Stimulated activated CD4-positive, alpha-beta T cell treated with anti-CD3 and anti-CD28 coated beads, Interleukin-1b, Interleukin-23, amount 100 ng/mL, for 4 hours (primary cell): Measurements from ENCODE around the gene MAU2.
"Not testable (repeated sequence)": the region's sequence is repeated elsewhere in the genome, so short reads cannot be mapped to it uniquely, and the experiment has no call there.

Experiments used
- DNase-seq, 2 donors: peaks; one replicate each; pipeline ENCODE4 v3.0.0-alpha.2; 2020; ENCODE audit warnings: low read depth in 2 of 2

The MAU2 gene

DNA sequence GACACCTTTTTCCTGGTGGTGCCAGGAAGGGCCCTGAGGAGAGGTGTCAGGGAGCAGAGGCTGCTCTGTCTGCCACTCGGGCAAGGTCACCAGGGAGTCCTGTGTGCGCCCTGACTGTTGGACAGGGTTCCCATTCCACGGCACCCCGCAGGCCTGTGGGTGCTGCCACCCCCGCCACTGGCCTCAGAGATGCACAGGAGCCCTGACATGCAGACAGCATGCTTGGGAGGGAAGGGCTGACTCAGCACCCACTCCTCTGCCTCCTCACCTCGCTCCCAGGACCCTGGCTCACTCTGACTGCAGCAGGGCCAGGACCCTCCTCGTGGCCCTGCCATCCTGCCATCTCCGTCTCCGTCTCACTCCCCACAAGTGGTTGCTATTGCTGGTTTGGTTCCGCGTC is 25.3 kb downstream of the MAU2 start:
- DNase-seq = no peak

- DNase-seq = no peak
These were observed 26.9 kb downstream of the MAU2 start for GRCh38 chr19:19347401-19348110.

- DNase-seq = no peak
These were observed 27.6 kb downstream of the MAU2 start for GRCh38 chr19:19348266-19348665.

DNA sequence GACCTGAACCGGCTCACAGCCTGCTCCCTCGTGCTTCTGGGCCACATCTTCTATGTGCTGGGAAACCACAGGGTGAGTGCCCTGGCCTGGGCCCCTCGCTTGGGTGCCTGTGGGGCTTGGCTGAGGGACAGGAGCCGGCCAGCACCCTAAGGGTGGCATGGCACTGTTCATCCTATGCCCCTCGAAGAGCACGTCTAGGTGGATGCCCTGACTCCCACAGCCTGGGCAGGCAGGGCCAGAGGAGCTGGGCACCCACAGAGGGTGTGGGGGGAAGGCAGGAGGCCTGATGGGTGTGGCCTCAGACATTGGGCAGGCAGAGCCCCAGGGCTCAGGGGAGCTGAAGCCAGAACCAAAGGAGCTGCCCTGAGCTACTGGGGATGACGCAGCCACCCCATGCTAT is 28.7 kb downstream of the MAU2 start:
- no peak for DNase-seq

- not testable (repeated sequence) for DNase-seq
These were observed 30.1 kb downstream of the MAU2 start for GRCh38 chr19:19350756-19351155.

DNA sequence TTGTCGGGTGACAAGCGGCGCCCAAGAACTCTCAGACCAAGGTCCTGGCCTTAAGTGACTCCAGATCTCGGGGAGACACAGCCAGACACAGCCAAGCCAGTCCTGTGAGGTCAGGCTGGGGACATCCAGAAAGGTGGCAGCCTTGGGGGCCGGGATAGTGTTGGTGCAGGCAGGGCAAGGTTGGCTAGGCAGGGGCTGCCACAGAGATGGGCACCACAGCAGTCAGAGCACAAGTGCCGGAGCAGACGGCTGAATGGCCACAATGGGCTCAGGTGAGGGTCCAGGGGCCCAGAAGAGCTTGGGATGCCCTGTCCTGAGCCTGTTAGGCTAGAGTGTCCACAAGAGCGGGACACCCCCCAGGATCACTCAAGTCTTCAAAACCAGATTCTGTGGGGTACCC is 32.2 kb downstream of the MAU2 start:
- no peak for DNase-seq

DNA sequence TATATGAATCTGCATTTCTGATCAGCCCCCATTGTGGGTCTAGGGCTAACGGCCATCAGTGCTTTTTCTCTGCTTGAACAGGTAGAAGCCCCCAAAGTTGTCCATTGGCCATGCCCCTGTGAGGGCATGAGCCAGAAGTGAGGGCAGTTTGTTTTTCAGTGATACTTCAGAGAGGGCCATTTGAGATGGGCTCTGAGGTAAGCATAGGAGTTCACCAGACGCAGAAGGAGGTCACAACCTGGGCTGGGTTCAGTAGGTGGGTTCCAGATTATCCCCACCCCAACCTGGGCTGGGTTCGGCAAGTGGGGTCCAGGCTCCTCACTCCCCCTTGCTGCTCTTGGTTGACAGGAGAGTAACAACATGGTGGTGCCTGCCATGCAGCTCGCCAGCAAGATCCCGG is 33.4 kb downstream of the MAU2 start:
- DNase-seq = no peak

GRCh38 chr19:19354932-19355331 is 34.3 kb downstream of the MAU2 start:
- DNase-seq = no peak

DNA sequence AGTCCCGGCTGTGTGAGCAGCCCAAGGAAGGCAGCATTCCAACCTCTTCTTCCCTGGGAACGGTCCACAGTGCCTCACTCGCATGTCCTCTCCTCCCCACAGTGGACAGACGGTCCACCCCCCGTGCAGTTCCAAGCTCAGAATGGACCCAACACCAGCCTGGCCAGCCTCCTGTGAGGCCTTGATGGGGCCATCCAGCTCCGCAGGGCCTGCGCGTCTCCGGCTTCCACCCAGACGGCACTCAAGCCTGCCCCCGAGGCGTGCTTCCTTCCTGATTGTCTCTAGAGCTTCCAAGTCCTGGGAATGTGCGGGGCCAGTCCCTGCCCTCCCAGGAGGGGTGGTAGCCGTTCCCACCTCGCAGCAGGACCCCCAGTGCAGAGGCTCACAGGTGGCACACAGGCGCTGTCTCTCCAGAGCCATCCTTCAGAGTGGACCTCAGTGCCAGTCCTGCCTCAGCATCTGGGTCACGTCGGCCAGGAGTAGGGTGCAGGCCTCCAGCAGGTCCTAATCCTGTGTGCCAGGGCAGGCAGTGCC is 35.0 kb downstream of the MAU2 start:
- no peak for DNase-seq

GRCh38 chr19:19356500-19356899 is 35.9 kb downstream of the MAU2 start:
- no peak for DNase-seq

DNA sequence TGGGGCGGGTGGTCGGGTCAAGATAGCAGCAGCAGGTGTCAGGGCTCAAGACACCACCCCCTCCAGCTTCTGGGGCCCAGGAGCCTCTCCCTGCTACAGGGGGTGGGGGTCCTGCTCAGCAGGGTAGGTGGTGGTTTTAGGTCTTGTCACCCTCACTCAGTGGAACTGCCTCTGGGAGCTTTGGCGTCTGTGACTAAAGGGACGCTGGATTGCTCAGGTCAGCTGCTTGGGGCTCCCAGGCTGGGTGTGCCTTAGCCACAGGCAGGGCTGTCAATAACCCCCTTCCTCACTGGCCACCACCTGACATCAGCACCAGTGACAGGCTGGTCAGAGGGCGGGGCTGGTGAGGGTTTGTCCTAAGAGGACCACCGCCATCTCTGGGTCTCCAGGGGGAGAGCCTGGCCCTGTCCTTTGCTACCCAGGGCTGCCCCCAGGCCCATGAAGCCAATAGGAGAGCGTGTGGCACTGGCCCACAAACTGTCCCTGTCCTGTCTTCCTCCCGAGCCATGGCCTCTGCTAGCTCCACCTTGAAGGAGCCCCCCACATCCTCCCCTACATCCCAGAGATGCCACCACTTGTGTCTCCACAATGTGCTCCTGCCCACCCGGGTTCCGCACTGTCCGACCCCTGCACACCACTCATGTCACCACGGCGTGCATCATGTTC is 36.4 kb downstream of the MAU2 start:
- no peak for DNase-seq

DNA sequence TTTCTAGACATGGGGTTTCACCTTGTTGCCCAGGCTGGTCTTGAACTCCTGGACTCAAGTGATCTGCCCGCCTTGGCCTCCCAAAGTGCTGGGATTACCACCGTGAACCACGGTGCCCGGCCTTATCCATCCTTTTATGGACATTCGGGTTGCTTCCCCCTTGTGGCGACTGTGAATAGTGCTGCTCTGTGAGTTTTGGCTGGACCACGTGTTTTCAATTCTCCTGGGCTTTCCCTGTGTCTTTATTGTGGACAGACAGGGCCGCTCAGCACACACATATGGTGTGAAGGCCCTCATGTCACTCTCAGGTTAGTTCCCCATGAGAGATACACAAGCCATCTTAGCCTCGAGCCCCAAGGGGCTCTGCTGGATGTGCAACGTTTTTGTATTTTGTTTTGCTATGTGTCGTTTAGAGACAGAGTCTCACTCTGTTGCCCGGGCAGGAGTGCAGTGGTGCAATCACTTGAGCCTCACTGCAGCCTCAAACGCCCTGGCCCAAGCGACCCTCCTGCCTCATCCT is 40.5 kb downstream of the MAU2 start:
- DNase-seq = peak; percentile 53 to 57

- DNase-seq = no peak
These were observed 41.4 kb downstream of the MAU2 start for GRCh38 chr19:19362075-19362474.

DNA sequence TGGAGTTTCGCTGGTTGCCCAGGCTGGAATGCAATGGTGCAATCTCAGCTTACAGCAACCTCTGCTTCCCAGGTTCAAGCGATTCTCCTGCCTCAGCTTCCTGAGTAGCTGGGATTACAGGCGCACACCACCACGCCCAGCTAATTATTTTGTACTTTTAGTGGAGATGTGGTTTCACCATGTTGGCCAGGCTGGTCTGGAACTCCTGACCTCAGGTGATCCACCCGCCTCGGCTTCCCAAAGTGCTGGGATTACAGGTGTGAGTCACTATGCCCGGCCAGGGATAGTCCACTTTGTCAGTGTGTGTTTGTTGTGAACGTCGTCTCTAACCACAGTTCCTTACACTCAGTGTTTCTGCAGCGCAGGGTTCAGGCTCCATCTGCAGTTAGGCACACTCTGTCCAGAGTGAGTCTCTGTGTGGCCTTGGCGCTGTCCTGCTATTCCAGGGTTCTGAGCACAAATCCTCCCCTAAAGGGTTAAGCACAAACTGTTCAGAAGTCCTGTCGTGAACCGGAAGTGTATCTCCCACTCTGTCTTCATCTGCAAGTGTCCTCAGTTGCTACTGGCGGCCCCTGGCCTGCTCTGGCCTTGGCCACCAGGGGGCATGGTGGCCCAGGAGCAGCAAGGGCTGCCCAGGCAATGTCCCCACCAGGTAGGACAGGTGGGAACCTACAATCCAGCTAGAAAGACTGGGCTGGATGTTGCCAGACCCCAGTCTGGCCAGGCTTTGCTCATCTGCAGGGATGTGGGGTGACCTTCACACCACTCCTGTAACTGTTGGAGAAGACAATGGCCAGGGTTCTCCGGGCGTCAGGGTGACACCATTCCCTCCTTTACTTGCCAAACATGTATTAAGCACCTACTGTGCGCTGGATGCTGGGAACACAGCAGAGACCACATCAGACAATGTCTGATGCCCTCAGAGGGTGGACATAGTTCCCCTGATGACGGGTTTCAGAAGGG is 46.1 kb downstream of the MAU2 start:
- peak; percentile 61 to 62 for DNase-seq

DNA sequence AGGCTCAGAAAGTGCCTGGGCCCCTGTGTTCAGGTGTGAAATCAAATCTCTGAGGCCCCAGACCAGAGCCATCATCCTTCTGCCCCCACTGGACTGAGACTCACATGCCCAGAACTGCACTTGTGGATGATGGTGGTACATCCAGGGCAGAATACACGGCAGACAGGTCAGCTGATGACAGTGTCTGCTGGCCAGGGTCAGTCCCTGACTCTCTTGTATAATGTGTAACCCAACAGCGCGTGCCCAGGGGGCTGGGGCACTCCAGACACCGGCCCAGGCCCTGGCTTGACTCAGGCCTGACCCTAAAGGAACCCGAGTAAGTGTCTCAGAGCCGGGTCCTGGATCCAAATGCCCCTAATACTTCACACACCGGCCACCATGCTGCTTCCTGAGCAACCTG is 47.5 kb downstream of the MAU2 start:
- no peak for DNase-seq

- DNase-seq = no peak
These were observed 50.4 kb downstream of the MAU2 start for GRCh38 chr19:19371059-19371458.

GRCh38 chr19:19372656-19373416 is 52.2 kb downstream of the MAU2 start:
- no peak for DNase-seq

DNA sequence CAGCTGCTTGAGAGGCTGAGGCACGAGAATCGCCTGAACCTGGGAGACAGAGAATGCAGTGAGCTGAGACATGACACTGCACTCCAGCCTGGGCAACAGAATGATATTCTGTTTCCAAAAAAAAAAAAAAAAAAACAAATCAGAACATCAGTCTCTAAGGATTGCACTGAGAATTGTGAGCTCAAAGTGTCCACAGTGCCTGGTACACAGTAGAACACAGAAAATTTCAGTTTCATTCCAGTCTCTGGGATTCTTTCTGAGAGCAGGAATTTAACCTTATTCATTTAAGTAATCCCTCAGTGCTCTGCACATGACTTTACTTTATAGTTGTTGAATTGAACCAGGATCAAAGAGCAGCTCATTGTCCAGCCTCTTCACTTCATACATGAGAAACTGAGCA is 58.9 kb downstream of the MAU2 start:
- DNase-seq = no peak

DNA sequence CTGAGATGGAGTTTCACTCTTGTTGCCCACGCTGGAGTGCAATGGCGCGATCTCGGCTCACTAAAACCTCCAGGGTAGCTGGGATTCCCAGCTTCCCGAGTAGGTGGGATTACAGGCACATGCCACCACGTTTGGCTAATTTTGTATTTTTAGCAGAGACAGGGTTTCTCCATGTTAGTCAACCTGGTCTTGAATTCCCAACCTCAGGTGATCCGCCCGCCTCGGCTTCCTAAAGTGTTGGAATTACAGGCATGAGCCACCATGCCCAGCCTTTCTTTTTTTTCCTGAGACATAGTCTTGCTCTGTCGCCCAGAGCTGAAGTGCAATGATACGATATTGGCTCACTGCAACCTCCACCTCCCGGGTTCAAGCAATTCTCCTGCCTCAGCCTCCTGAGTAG is 59.7 kb downstream of the MAU2 start:
- not testable (repeated sequence) for DNase-seq

DNA sequence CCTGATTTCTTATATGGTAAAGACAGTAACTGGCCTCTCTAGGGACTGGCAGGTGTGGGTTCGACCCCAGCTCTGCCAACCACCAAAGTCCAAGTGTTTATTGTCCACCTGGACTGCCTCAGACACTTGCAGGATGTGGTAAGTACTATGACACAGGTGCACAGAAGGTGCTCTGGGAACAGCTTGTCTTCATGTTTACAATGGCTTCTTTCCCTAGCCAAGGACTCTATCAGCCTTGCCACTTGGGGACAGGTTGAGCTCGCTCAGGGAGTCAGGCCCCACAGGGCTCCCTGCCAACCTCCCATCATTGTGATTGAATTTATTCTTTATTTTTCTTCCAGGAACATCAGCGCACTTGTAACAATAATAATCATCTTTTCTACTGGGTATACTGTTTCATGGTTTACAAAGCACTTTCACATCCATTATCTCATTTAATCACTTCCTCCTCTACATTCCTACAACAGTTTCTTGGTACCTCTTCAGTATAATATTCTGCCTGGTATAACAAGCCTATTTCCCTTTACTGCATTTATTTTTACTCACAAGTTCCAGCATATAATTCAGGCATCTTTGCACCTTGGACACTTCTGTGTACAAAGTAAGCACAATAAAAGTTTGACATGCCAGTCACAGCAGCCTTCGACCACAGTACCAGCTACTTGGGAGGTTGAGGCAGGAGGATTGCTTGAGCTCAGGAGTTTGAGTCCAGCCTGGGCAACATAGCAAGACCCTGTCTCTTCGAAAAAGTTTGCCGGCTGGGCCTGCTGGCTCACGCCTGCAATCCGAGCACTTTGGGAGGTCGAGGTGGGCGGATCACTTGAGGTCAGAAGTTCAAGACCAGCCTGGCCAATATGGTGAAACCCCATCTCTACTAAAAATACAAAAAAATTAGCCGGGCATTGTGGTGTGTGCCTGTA is 60.6 kb downstream of the MAU2 start:
- DNase-seq = no peak
